H1 (cell line): ENCODE measurements around the gene SUCLG2. TPM values are rescaled to one million over a fixed set of nuclear protein-coding genes. Genes with fewer than 3 reads are reported as not detected.

Experiments used
- CTCF ChIA-PET: fragments of 300-600 bp; sonication (Branson Sonifier 250); formaldehyde crosslinking; loops from one replicate; lab custom pipeline; 2021; ENCODE audit not compliant: partially characterized antibody; lab: Charles Lee
- POLR2A ChIA-PET: fragments of 300-600 bp; sonication (Branson Sonifier 250); formaldehyde crosslinking; loops from one replicate; lab custom pipeline; 2021; ENCODE audit warnings: inconsistent platforms; ENCODE audit not compliant: partially characterized antibody; lab: Charles Lee
- DNase-seq, 2 experiments: peaks; one replicate each; pipeline versions ENCODE4 v3.0.0 to v3.0.0-alpha.2; 2010 to 2022; ENCODE audit warnings: low spot score in 2 of 2, low read depth in 1 of 2, mixed read lengths in 1 of 2
- FAIRE-seq: peaks from 2 replicates; lab custom pipeline; 2011; peaks lifted over from hg19 to GRCh38; lab: Jason Lieb, UNC
- H2AFZ ChIP-seq: 2 replicates; pipeline ENCODE4 v1.8.1; 2012; ENCODE audit warnings: low read length, inconsistent platforms
- H2AK5ac ChIP-seq: 2 replicates; pipeline ENCODE4 v1.6.1; 2013; ENCODE audit warnings: low read depth, low read length
- H2BK120ac ChIP-seq: replicated peaks from 2 replicates; pipeline ENCODE3; 2013; ENCODE audit warnings: low read depth, low read length, inconsistent platforms
- H2BK12ac ChIP-seq: 2 replicates; pipeline ENCODE4 v1.6.1; 2013; ENCODE audit warnings: low read depth, low read length
- H2BK15ac ChIP-seq: 2 replicates; pipeline ENCODE4 v1.6.1; 2013; ENCODE audit warnings: low read length
- H2BK20ac ChIP-seq: 2 replicates; pipeline ENCODE4 v1.6.1; 2013; ENCODE audit warnings: low read length
- H2BK5ac ChIP-seq: 2 replicates; pipeline ENCODE4 v1.6.1; 2013; ENCODE audit warnings: low read depth, low read length
- H3K14ac ChIP-seq: 2 replicates; pipeline ENCODE4 v1.6.1; 2013; ENCODE audit warnings: inconsistent platforms; ENCODE audit not compliant: insufficient read length
- H3K18ac ChIP-seq: 2 replicates; pipeline ENCODE4 v1.6.1; 2013; ENCODE audit warnings: low read length; ENCODE audit errors: extremely low read depth
- H3K23ac ChIP-seq: 2 replicates; pipeline ENCODE4 v1.6.1; 2013; ENCODE audit warnings: inconsistent platforms; ENCODE audit not compliant: insufficient read length
- H3K23me2 ChIP-seq: 2 replicates; pipeline ENCODE4 v1.6.1; 2013; ENCODE audit warnings: low read depth, low read length
- H3K27ac ChIP-seq: 2 replicates; pipeline ENCODE4 v1.6.1; 2011; ENCODE audit warnings: low read depth, low read length, inconsistent platforms
- H3K27me3 ChIP-seq, 4 experiments: replicated peaks in 1 of 4; 1 replicate in 1 of 4; 2 replicates in 3 of 4; pipeline versions ENCODE4 v1.6.1 to v1.8.1; 2011 to 2013; ENCODE audit warnings: low read length in 3 of 4, mild to moderate bottlenecking in 3 of 4, inconsistent platforms in 2 of 4, mixed read lengths in 2 of 4, moderate library complexity in 1 of 4; ENCODE audit not compliant: control insufficient read depth in 3 of 4, insufficient read depth in 3 of 4; ENCODE audit errors: extremely low read depth in 1 of 4
- H3K36me3 ChIP-seq, 4 experiments: 2 replicates each; pipeline versions ENCODE4 v1.6.1 to v1.8.1; 2011 to 2013; ENCODE audit warnings: mild to moderate bottlenecking in 4 of 4, low read length in 3 of 4, moderate library complexity in 2 of 4, control low read depth in 1 of 4, inconsistent platforms in 1 of 4; ENCODE audit not compliant: insufficient read depth in 4 of 4, control insufficient read depth in 2 of 4
- H3K4ac ChIP-seq: replicated peaks from 2 replicates; pipeline ENCODE3; 2013; ENCODE audit warnings: low read length, low read depth, mixed read lengths, inconsistent platforms; ENCODE audit not compliant: insufficient read length
- H3K4me1 ChIP-seq, 4 experiments: replicated peaks in 1 of 4; 1 replicate in 1 of 4; 2 replicates in 3 of 4; pipeline versions ENCODE4 v1.6.1 to v1.8.1; 2011 to 2013; ENCODE audit warnings: low read length in 3 of 4, inconsistent platforms in 2 of 4, mixed read lengths in 1 of 4; ENCODE audit not compliant: insufficient read depth in 4 of 4, control insufficient read depth in 3 of 4
- H3K4me2 ChIP-seq, 2 experiments: 2 replicates each; pipeline versions ENCODE4 v1.6.1 to v1.8.1; 2011 to 2013; ENCODE audit warnings: low read depth in 2 of 2, low read length in 2 of 2, control low read depth in 1 of 2, inconsistent platforms in 1 of 2, mild to moderate bottlenecking in 1 of 2; ENCODE audit not compliant: insufficient read depth in 1 of 2
- H3K4me3 ChIP-seq, 4 experiments: fragments of 200-600, 300-600 bp in 1 of 4; sonication (generic), shearing (Covaris generic), sonication (Bioruptor Twin) in 1 of 4; 2 replicates each; pipeline versions ENCODE4 v1.5.1 to v1.8.1; 2011 to 2016; ENCODE audit warnings: low read length in 4 of 4, low read depth in 3 of 4, control low read depth in 2 of 4, inconsistent platforms in 2 of 4, mild to moderate bottlenecking in 2 of 4, mixed read lengths in 1 of 4, moderate library complexity in 1 of 4; ENCODE audit not compliant: insufficient read depth in 2 of 4; ENCODE audit errors: extremely low read depth in 1 of 4
- H3K56ac ChIP-seq: replicated peaks from 2 replicates; pipeline ENCODE3; 2013; ENCODE audit warnings: low read depth, mild to moderate bottlenecking, mixed read lengths, low read length, inconsistent platforms; ENCODE audit not compliant: insufficient read length
- H3K79me1 ChIP-seq: 2 replicates; pipeline ENCODE4 v1.6.1; 2013; ENCODE audit warnings: low read depth, low read length, control low read depth
- H3K79me2 ChIP-seq, 2 experiments: 2 replicates each; pipeline versions ENCODE4 v1.6.1 to v1.8.1; 2012 to 2013; ENCODE audit warnings: low read length in 2 of 2, mild to moderate bottlenecking in 2 of 2, inconsistent platforms in 1 of 2; ENCODE audit not compliant: insufficient read depth in 2 of 2, control insufficient read depth in 1 of 2
- H3K9ac ChIP-seq, 4 experiments: replicated peaks in 1 of 4; 1 replicate in 1 of 4; 2 replicates in 3 of 4; pipeline versions ENCODE4 v1.6.1 to v1.8.1; 2011 to 2013; ENCODE audit warnings: low read depth in 3 of 4, low read length in 3 of 4, control low read depth in 2 of 4, mild to moderate bottlenecking in 2 of 4, moderate library complexity in 2 of 4, inconsistent platforms in 1 of 4; ENCODE audit errors: extremely low read depth in 1 of 4
- H3K9me3 ChIP-seq, 2 experiments: 2 replicates each; pipeline versions ENCODE4 v1.6.1 to v1.8.1; 2012 to 2013; ENCODE audit warnings: mild to moderate bottlenecking in 2 of 2, moderate library complexity in 2 of 2, control low read depth in 1 of 2, inconsistent platforms in 1 of 2, low read depth in 1 of 2, low read length in 1 of 2, mixed read lengths in 1 of 2; ENCODE audit not compliant: insufficient read depth in 2 of 2
- H4K20me1 ChIP-seq, 2 experiments: replicated peaks in 1 of 2; 2 replicates each; pipeline versions ENCODE3 to v1.8.1; 2011 to 2013; ENCODE audit warnings: inconsistent platforms in 2 of 2, low read length in 2 of 2, mild to moderate bottlenecking in 1 of 2; ENCODE audit not compliant: insufficient read depth in 2 of 2, control insufficient read depth in 1 of 2
- H4K5ac ChIP-seq: 2 replicates; pipeline ENCODE4 v1.6.1; 2013; ENCODE audit warnings: low read length, low read depth, mixed read lengths, inconsistent platforms; ENCODE audit not compliant: insufficient read length
- H4K8ac ChIP-seq: 2 replicates; pipeline ENCODE4 v1.8.0; 2013; ENCODE audit warnings: mild to moderate bottlenecking, moderate library complexity, low read length, inconsistent platforms; ENCODE audit not compliant: insufficient read depth; ENCODE audit errors: extremely low read depth
- H4K91ac ChIP-seq: replicated peaks from 2 replicates; pipeline ENCODE3; 2013; ENCODE audit warnings: low read length, mixed read lengths, inconsistent platforms; ENCODE audit not compliant: insufficient read length
- BACH1 ChIP-seq: IDR thresholded peaks from 2 replicates; pipeline ENCODE4 v1.6.1; 2012; ENCODE audit warnings: low read length, improper control_type of control experiment
- CBX8 ChIP-seq: fragments of 300-800, 300-1000 bp; sonication (generic); IDR thresholded peaks from 2 replicates; pipeline ENCODE4 v1.7.1; 2016; ENCODE audit warnings: low read depth, low read length, borderline replicate concordance
- CTBP2 ChIP-seq: IDR thresholded peaks from 2 replicates; pipeline ENCODE4 v1.7.0; 2011; ENCODE audit warnings: borderline replicate concordance, mild to moderate bottlenecking, moderate library complexity, mixed read lengths, low read length; ENCODE audit not compliant: insufficient read depth, insufficient read length
- HDAC2 ChIP-seq, 2 experiments: fragments of 300-600 bp in 1 of 2; sonication (generic) in 1 of 2; IDR thresholded peaks; 2 replicates each; pipeline ENCODE4 v1.6.1; 2011 to 2012; ENCODE audit warnings: low read depth in 2 of 2, low read length in 2 of 2, mild to moderate bottlenecking in 2 of 2, moderate library complexity in 2 of 2, borderline replicate concordance in 1 of 2, inconsistent platforms in 1 of 2
- RFX5 ChIP-seq: IDR thresholded peaks from 2 replicates; pipeline ENCODE4 v1.6.1; 2011; ENCODE audit warnings: low read depth, low read length, improper control_type of control experiment, borderline replicate concordance
- SP1 ChIP-seq: IDR thresholded peaks from 2 replicates; pipeline ENCODE4 v1.6.1; 2011; ENCODE audit warnings: low read depth, low read length
- SP4 ChIP-seq: IDR thresholded peaks from 2 replicates; pipeline ENCODE4 v1.6.1; 2012; ENCODE audit warnings: low read length, inconsistent platforms
- WGBS, 2 experiments: shearing (Covaris generic) in 1 of 2; methylation state at CpG; one replicate each; pipeline versions ENCODE4 v1.1.6 to v1.1.7; 2013 to 2015; ENCODE audit warnings: low lambda C conversion rate in 2 of 2, mixed read lengths in 2 of 2, inconsistent platforms in 1 of 2, low coverage in 1 of 2, missing lambda C conversion rate in 1 of 2; ENCODE audit not compliant: insufficient replicate concordance in 2 of 2, insufficient coverage in 1 of 2, insufficient read length in 1 of 2; ENCODE audit errors: extremely low coverage in 1 of 2, missing lambda C conversion rate in 1 of 2; 5-methylcytosine and 5-hydroxymethylcytosine counted together
- polyA plus RNA-seq, 7 experiments: library from polyadenylated mRNA; depleted of rRNA in 3 of 7; stranded (reverse) in 5 of 7; unstranded in 2 of 7; fragments of >200 nt in 5 of 7; fragments of 200-250 nt in 2 of 7; gene quantifications; 1 replicate in 5 of 7; 2 replicates in 1 of 7; 4 replicates in 1 of 7; pipeline versions ENCODE4 v1.2.1 to v1.2.3, GENCODE V29; 2011 to 2013; ENCODE audit warnings: missing spikeins in 2 of 7, mixed read lengths in 2 of 7
- total RNA-seq: library from RNA; stranded (reverse); fragmentation: NEBNext Ultra II Directional; extraction: Animal tissue kit (Norgen Biotek cat#: 25700); gene quantifications from 2 replicates; pipeline ENCODE4 v1.2.1, GENCODE V29; 2021

The SUCLG2 gene
- total and polyA plus RNA-seq, 2 of the 8 experiments (the other 6 are each of a cell fraction or from before 2014, with no cell fraction given) = 12.9 to 46.2 TPM

- POLR2A ChIA-PET = no interaction called here
- no peak overlapping the region for H2AK5ac ChIP-seq
These were observed 207.0 kb downstream of the SUCLG2 start for GRCh38 chr3:67447393-67447792.

More at GRCh38 chr3:67447393-67447792, 207.0 kb downstream of the SUCLG2 start:
- CTCF ChIA-PET = interaction anchor here (0.7 kb wide), 1 partner anchor 355 kb away, joined by 3 read pairs; no protein-coding TSS in a partner anchor
- Histone ChIP-seq H4K5ac (no peak overlapping the region), H3K23me2 (no peaks in the 10 kb centered on the region), H3K79me1 (no peaks in the 10 kb centered on the region), H4K91ac (no peak overlapping the region), H3K56ac (no peak overlapping the region), H4K8ac (no peak overlapping the region), H3K4me3 (no peak overlapping the region), H3K9me3 (no peaks in the 10 kb centered on the region), H3K27ac (no peak overlapping the region), H3K23ac (no peak overlapping the region), H3K9ac (no peak overlapping the region), H3K36me3 (no peaks in the 10 kb centered on the region), H2BK12ac (no peak overlapping the region), H3K4me1 (no peaks in the 10 kb centered on the region), H3K4ac (no peak overlapping the region), H3K14ac (no peak overlapping the region), H2BK120ac (no peak overlapping the region), H3K18ac (no peak overlapping the region), H4K20me1 (no peaks in the 10 kb centered on the region), H2AFZ (no peak overlapping the region), H3K79me2 (no peaks in the 10 kb centered on the region), H2BK20ac (no peak overlapping the region), H3K4me2 (no peak overlapping the region), H2BK15ac (no peak overlapping the region), H2BK5ac (no peak overlapping the region), H3K27me3 (no peaks in the 10 kb centered on the region)
- TF ChIP-seq SP1 (no peak), RFX5 (no peak), BACH1 (no peak), CBX8 (no peak), CTBP2 (no peak), SP4 (no peak), HDAC2 (IDR thresholded peaks at IDR 0.05; ENCODE audit: borderline replicate concordance in 1 of 2, low read depth in 2 of 2, low read length in 2 of 2) (no peak)
- FAIRE-seq (no peak), DNase-seq (no peak)
- 100% methylated on average over 1 of the region's 1 CpG; no CpG with 5 or more reads in 1 of the 2 experiments for whole genome bisulfite sequencing, 2 experiments
